Measurements from ENCODE around the gene OR8K5.
"Not testable (repeated sequence)": the region's sequence is repeated elsewhere in the genome, so short reads cannot be mapped to it uniquely, and the experiment has no call there.

Gene OR8K5, protein sequence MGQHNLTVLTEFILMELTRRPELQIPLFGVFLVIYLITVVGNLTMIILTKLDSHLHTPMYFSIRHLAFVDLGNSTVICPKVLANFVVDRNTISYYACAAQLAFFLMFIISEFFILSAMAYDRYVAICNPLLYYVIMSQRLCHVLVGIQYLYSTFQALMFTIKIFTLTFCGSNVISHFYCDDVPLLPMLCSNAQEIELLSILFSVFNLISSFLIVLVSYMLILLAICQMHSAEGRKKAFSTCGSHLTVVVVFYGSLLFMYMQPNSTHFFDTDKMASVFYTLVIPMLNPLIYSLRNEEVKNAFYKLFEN

GRCh38 chr11:56160217-56160616 is at the start of gene OR8K5:
OR8K5 (minus strand) TSS chr11:56160317; CDS start chr11:56160317, 0 bp downstream.
- no peak for DNase-seq (ENCODE audit: low spot score)

DNA sequence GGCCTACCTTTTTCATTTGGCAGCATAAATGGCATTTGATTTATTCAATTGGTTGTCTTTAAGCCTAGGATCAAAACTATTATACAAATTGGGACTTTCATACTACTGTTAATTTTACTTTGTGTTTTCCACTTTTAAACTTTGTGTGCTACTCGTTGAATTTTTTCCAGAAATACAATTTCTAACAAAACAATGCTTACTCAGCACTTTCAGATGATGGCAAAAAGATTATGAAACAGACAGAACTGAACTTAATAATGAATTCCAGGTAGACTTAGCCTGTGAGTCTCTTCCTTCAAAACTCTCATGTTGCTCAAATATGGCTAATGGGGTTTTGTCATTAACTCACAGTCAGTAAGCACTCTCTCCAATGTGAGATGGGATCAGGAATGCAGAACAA is 47.7 kb upstream of the OR8K5 start:
- no peak for DNase-seq (ENCODE audit: low spot score)

- no peak for DNase-seq (ENCODE audit: low spot score)
Measured at GRCh38 chr11:56197367-56197766, 37.2 kb upstream of the OR8K5 start.

DNA sequence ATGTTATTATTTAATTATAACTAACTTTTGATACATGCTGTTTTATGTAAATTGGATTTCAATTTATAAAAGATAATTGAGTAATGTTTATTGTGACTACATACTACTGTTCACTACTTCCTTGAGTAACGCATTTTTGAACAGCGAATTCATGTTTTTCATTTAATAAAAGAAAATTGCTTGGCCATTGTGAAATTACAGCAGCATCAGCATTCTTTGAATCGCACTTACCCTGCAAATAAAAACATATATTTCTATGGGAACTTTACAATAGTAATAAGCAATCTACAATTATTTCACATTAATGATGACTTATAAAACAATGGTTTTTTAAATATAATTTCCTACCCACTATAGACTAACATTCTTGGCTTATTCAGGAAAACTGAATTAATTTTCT is 36.6 kb upstream of the OR8K5 start:
- no peak for DNase-seq (ENCODE audit: low spot score)

DNA sequence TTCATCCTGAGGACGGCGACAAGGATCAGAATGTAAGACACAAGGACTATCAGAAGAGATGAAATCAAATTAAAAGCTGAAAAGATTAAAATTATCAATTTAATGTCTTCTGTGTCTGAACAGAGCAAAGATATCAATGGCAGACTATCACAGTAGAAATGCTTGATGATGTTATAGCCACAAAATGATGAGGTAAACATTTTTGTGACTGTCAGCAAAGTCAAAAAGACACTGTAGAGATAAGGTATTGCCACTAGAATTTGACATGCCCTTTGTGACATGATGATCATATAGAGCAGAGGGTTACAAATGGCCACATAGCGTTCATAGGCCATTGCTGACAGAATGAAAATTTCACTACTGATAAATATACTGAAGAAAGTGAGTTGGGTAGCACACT is 28.5 kb upstream of the OR8K5 start:
- no peak for DNase-seq (ENCODE audit: low spot score)

DNA sequence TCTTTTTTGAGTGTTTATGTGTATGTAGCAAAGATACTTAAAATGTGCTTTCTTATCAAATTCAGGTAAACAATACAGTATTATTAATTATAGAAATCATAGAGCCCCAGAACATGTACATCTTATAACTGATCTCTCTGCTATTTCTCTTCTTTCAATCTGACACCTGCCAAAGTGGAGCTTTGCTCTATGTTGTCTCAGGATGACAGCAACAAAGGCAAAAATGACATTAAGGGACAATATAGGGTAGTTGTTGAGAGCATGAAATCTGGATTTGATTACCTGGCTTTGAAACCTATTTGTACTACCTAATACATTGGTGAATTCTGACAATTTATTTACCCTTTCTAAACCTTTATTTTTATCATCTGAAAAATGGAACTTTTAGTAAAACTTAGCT is 23.3 kb upstream of the OR8K5 start:
- DNase-seq (ENCODE audit: low spot score), result no peak

GRCh38 chr11:56176318-56176717 is 16.2 kb upstream of the OR8K5 start, which contains the start of gene OR5J2:
OR5J2 (plus strand) TSS chr11:56176618; CDS start chr11:56176618, 0 bp downstream.
- no peak for DNase-seq (ENCODE audit: low spot score)

GRCh38 chr11:56172256-56172830 is 12.2 kb upstream of the OR8K5 start:
- DNase-seq (ENCODE audit: low spot score), result no peak

- no peak for DNase-seq (ENCODE audit: low spot score)
Measured at GRCh38 chr11:56163804-56164203, 3.7 kb upstream of the OR8K5 start.

DNA sequence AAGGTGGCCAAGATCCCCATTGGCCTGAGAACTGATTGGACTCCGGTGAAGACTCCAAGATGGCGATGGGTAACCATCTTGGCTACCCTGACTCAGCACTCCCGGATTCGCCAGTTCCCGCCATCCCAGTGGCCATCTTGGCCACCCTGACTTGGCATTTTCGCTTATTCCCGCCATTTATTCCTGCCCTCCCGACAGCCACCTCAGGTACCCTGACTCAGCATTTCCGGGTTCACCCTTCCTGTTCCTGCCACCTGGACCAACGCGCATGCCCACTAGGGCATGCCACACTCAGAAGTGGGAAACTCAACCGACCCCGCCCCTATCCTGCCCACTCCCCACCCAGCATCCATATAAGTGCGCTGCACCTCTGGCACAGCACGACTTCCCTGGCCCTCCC is 7.8 kb downstream of the OR8K5 start:
- DNase-seq (ENCODE audit: low spot score), result no peak

- no peak for DNase-seq (ENCODE audit: low spot score)
Measured at GRCh38 chr11:56151376-56151775, 8.7 kb downstream of the OR8K5 start.

GRCh38 chr11:56143681-56144080 is 16.4 kb downstream of the OR8K5 start:
- not testable (repeated sequence) for DNase-seq (ENCODE audit: low spot score)

GRCh38 chr11:56140151-56140661 is 19.9 kb downstream of the OR8K5 start, which contains the start of gene OR8J3:
OR8J3 (minus strand) TSS chr11:56140201; CDS start chr11:56137718, 2,483 bp downstream.
- DNase-seq (ENCODE audit: low spot score), result no peak

GRCh38 chr11:56122073-56122472 is 38.0 kb downstream of the OR8K5 start, which contains the start of gene OR8H3:
OR8H3 (plus strand) TSS chr11:56122373; CDS start chr11:56122373, 0 bp downstream.
- no peak for DNase-seq (ENCODE audit: low spot score)

Measured in activated CD4-positive, alpha-beta T cell treated with anti-CD3 and anti-CD28 coated beads, Interleukin-2, Interleukin-4, amounts not matched to agents 100 ng/mL and 50 ng/mL, durations not matched to agents 16 hours and 8 hours (primary cell).